Effector memory CD4-positive, alpha-beta T cell (primary cell): Measurements from ENCODE around the gene PRKCB.

Experiments
- DNase-seq, 3 donors: peaks; one replicate each; pipeline ENCODE4 v3.0.0-alpha.2; 2020
- H3K27ac ChIP-seq: 2 replicates; pipeline ENCODE4 v1.7.0; 2013; ENCODE audit warnings: mild to moderate bottlenecking, low read length, moderate library complexity; ENCODE audit not compliant: insufficient read depth, poor library complexity, severe bottlenecking
- H3K27me3 ChIP-seq: replicated peaks from 2 replicates; pipeline ENCODE4 v1.7.0; 2013; ENCODE audit warnings: mild to moderate bottlenecking, low read length; ENCODE audit not compliant: insufficient read depth, control insufficient read depth, poor library complexity, severe bottlenecking
- H3K36me3 ChIP-seq: 2 replicates; pipeline ENCODE4 v1.7.0; 2013; ENCODE audit warnings: mild to moderate bottlenecking, low read length, moderate library complexity; ENCODE audit not compliant: control insufficient read depth, insufficient read depth
- H3K4me1 ChIP-seq: 2 replicates; pipeline ENCODE4 v1.7.0; 2013; ENCODE audit warnings: low read length, mild to moderate bottlenecking; ENCODE audit not compliant: control insufficient read depth, insufficient read depth, poor library complexity, severe bottlenecking
- H3K4me3 ChIP-seq: 2 replicates; pipeline ENCODE4 v1.7.0; 2013; ENCODE audit warnings: low read length, low read depth, mild to moderate bottlenecking; ENCODE audit not compliant: insufficient read depth, poor library complexity, severe bottlenecking
- H3K9me3 ChIP-seq: 2 replicates; pipeline ENCODE4 v1.7.0; 2013; ENCODE audit warnings: mild to moderate bottlenecking, low read length, moderate library complexity; ENCODE audit not compliant: control insufficient read depth

The PRKCB gene

GRCh38 chr16:23847948-23848347 is 12.2 kb downstream of the PRKCB start:
- Histone ChIP-seq H3K9me3 (no peaks in the 10 kb centered on the region), H3K27ac (no peak overlapping the region), H3K36me3 (no peaks in the 10 kb centered on the region), H3K4me3 (no peak overlapping the region), H3K4me1 (peaks cover 7% of the 10 kb centered on the region), H3K27me3 (no peaks in the 10 kb centered on the region)
- peak in 2 of 3 donors; percentile 20 for DNase-seq

- peaks cover 7% of the 10 kb centered on the region for H3K4me1 ChIP-seq
- no peaks in the 10 kb centered on the region for H3K36me3 ChIP-seq
- no peak overlapping the region for H3K4me3 ChIP-seq
- H3K9me3 ChIP-seq: no peaks in the 10 kb centered on the region
- no peaks in the 10 kb centered on the region for H3K27me3 ChIP-seq
- H3K27ac ChIP-seq: no peak overlapping the region
- no peak for DNase-seq
Observed at GRCh38 chr16:23848958-23849357, 13.2 kb downstream of the PRKCB start.

- H3K27ac ChIP-seq: no peak overlapping the region
- peaks cover 10% of the 10 kb centered on the region for H3K4me1 ChIP-seq
- no peak for DNase-seq
Observed at GRCh38 chr16:23852794-23853562, 17.2 kb downstream of the PRKCB start.

GRCh38 chr16:23855010-23855409 is 19.2 kb downstream of the PRKCB start:
- no peak for DNase-seq
- Histone ChIP-seq H3K27ac (no peak overlapping the region), H3K4me3 (no peak overlapping the region), H3K4me1 (peaks cover 11% of the 10 kb centered on the region), H3K36me3 (no peaks in the 10 kb centered on the region), H3K27me3 (no peaks in the 10 kb centered on the region), H3K9me3 (no peaks in the 10 kb centered on the region)

More at GRCh38 chr16:23852794-23853562, 17.2 kb downstream of the PRKCB start:
- Histone ChIP-seq H3K27me3 (no peaks in the 10 kb centered on the region), H3K4me3 (no peak overlapping the region), H3K9me3 (no peaks in the 10 kb centered on the region), H3K36me3 (no peaks in the 10 kb centered on the region)

- no peak for DNase-seq
- H3K36me3 ChIP-seq: no peaks in the 10 kb centered on the region
- no peaks in the 10 kb centered on the region for H3K27me3 ChIP-seq
- H3K9me3 ChIP-seq: no peaks in the 10 kb centered on the region
- no peak overlapping the region for H3K4me3 ChIP-seq
- no peak overlapping the region for H3K27ac ChIP-seq
- peaks cover 11% of the 10 kb centered on the region for H3K4me1 ChIP-seq
Observed at GRCh38 chr16:23856251-23856709, 20.5 kb downstream of the PRKCB start.

GRCh38 chr16:23857256-23857880 is 21.6 kb downstream of the PRKCB start:
- no peaks in the 10 kb centered on the region for H3K36me3 ChIP-seq
- H3K27me3 ChIP-seq: no peaks in the 10 kb centered on the region
- no peaks in the 10 kb centered on the region for H3K9me3 ChIP-seq
- DNase-seq: no peak
- no peak overlapping the region for H3K27ac ChIP-seq
- H3K4me3 ChIP-seq: no peak overlapping the region
- H3K4me1 ChIP-seq: peaks cover 11% of the 10 kb centered on the region

- peaks cover 11% of the 10 kb centered on the region for H3K4me1 ChIP-seq
Observed at GRCh38 chr16:23857881-23858269, 22.1 kb downstream of the PRKCB start.

GRCh38 chr16:23858542-23858941 is 22.8 kb downstream of the PRKCB start:
- Histone ChIP-seq H3K36me3 (no peaks in the 10 kb centered on the region), H3K27me3 (no peaks in the 10 kb centered on the region), H3K9me3 (no peaks in the 10 kb centered on the region), H3K27ac (no peak overlapping the region), H3K4me3 (no peak overlapping the region), H3K4me1 (peaks cover 15% of the 10 kb centered on the region)
- no peak for DNase-seq

More at GRCh38 chr16:23857881-23858269, 22.1 kb downstream of the PRKCB start:
- no peak overlapping the region for H3K4me3 ChIP-seq
- DNase-seq: no peak
- H3K27ac ChIP-seq: no peak overlapping the region
- no peaks in the 10 kb centered on the region for H3K9me3 ChIP-seq
- H3K27me3 ChIP-seq: no peaks in the 10 kb centered on the region
- H3K36me3 ChIP-seq: no peaks in the 10 kb centered on the region

- H3K36me3 ChIP-seq: no peaks in the 10 kb centered on the region
- no peak overlapping the region for H3K27ac ChIP-seq
- peaks cover 24% of the 10 kb centered on the region for H3K4me1 ChIP-seq
- no peaks in the 10 kb centered on the region for H3K9me3 ChIP-seq
- H3K27me3 ChIP-seq: no peaks in the 10 kb centered on the region
- no peak overlapping the region for H3K4me3 ChIP-seq
- no peak for DNase-seq
Observed at GRCh38 chr16:23859713-23860269, 24.0 kb downstream of the PRKCB start.

- no peak overlapping the region for H3K27ac ChIP-seq
- H3K36me3 ChIP-seq: no peaks in the 10 kb centered on the region
- H3K27me3 ChIP-seq: no peaks in the 10 kb centered on the region
- peaks cover 21% of the 10 kb centered on the region for H3K4me1 ChIP-seq
- H3K9me3 ChIP-seq: no peaks in the 10 kb centered on the region
- no peak overlapping the region for H3K4me3 ChIP-seq
- DNase-seq: no peak
Observed at GRCh38 chr16:23861874-23862273, 26.1 kb downstream of the PRKCB start.
